Endothelial cell of umbilical vein (primary cell): Measurements from ENCODE around the gene ZNF263. TPM values are rescaled to one million over a fixed set of nuclear protein-coding genes. Genes with fewer than 3 reads are reported as not detected.

Experiments
- BruUV-seq: library from RNA; stranded (reverse); fragments of 400-500 nt; replicated peaks from 2 replicates; lab custom pipeline; 2021; lab: Mats Ljungman, UMichigan
- CTCF ChIA-PET: fragments of 300-600, 350-600 bp; sonication (Branson Sonifier 250); formaldehyde crosslinking; loops from one replicate; lab custom pipeline; 2021; ENCODE audit warnings: antibody characterized with exemption, inconsistent platforms; lab: Charles Lee
- POLR2A ChIA-PET: fragments of 300-600, 350-600 bp; sonication (Branson Sonifier 250); formaldehyde crosslinking; loops from one replicate; lab custom pipeline; 2021; ENCODE audit warnings: antibody characterized with exemption, inconsistent platforms; lab: Charles Lee
- DNase-seq: peaks from one replicate; pipeline ENCODE4 v3.0.0-alpha.2; 2011; ENCODE audit warnings: low read depth, low spot score
- FAIRE-seq: peaks from 2 replicates; lab custom pipeline; 2011; peaks lifted over from hg19 to GRCh38; lab: Jason Lieb, UNC
- H2AFZ ChIP-seq: 2 replicates; pipeline ENCODE4 v1.6.0; 2012; ENCODE audit warnings: low read depth, low read length, control low read depth, inconsistent platforms
- H3K27ac ChIP-seq: 2 replicates; pipeline ENCODE4 v1.5.1; 2011; ENCODE audit warnings: low read depth, mild to moderate bottlenecking, control low read depth, low read length, moderate library complexity; ENCODE audit not compliant: insufficient read depth
- H3K27me3 ChIP-seq, 2 experiments: 2 replicates each; pipeline versions ENCODE4 v1.6.0 to v1.6.1; 2011; ENCODE audit warnings: low read length in 2 of 2, mixed read lengths in 1 of 2; ENCODE audit not compliant: control insufficient read depth in 2 of 2, insufficient read depth in 2 of 2
- H3K36me3 ChIP-seq, 2 experiments: 2 replicates in 1 of 2; 3 replicates in 1 of 2; pipeline ENCODE4 v1.5.1; 2011; ENCODE audit warnings: low read length in 2 of 2, mild to moderate bottlenecking in 1 of 2, moderate library complexity in 1 of 2; ENCODE audit not compliant: control insufficient read depth in 2 of 2, insufficient read depth in 2 of 2; ENCODE audit errors: extremely low read depth in 1 of 2
- H3K4me1 ChIP-seq: 3 replicates; pipeline ENCODE4 v1.5.1; 2011; ENCODE audit warnings: mild to moderate bottlenecking, low read length; ENCODE audit not compliant: control insufficient read depth, insufficient read depth; ENCODE audit errors: extremely low read depth
- H3K4me2 ChIP-seq: 2 replicates; pipeline ENCODE4 v1.6.1; 2011; ENCODE audit warnings: low read length, control low read depth, mixed read lengths; ENCODE audit not compliant: insufficient read depth
- H3K4me3 ChIP-seq, 3 experiments: fragments of 200-600 bp in 1 of 3; sonication (generic), shearing (Covaris generic) in 1 of 3; replicated peaks in 1 of 3; 2 replicates each; pipeline ENCODE4 v1.5.1; 2011 to 2016; ENCODE audit warnings: control low read depth in 3 of 3, low read length in 3 of 3, mild to moderate bottlenecking in 2 of 3, inconsistent platforms in 1 of 3, low read depth in 1 of 3, moderate library complexity in 1 of 3; ENCODE audit not compliant: insufficient read depth in 1 of 3
- H3K79me2 ChIP-seq: 2 replicates; pipeline ENCODE4 v1.6.0; 2012; ENCODE audit warnings: low read length, inconsistent platforms; ENCODE audit not compliant: control insufficient read depth, insufficient read depth
- H3K9ac ChIP-seq: replicated peaks from 2 replicates; pipeline ENCODE3; 2011; ENCODE audit warnings: low read length, control low read depth; ENCODE audit not compliant: insufficient read depth; ENCODE audit errors: extremely low read depth
- H3K9me1 ChIP-seq: replicated peaks from 3 replicates; pipeline ENCODE4 v1.6.0; 2011; ENCODE audit warnings: mild to moderate bottlenecking, low read length; ENCODE audit not compliant: control insufficient read depth, insufficient read depth; ENCODE audit errors: extremely low read depth
- H3K9me3 ChIP-seq: replicated peaks from 2 replicates; pipeline ENCODE4 v1.5.1; 2012; ENCODE audit warnings: low read length, inconsistent platforms; ENCODE audit not compliant: control insufficient read depth, insufficient read depth
- H4K20me1 ChIP-seq: replicated peaks from 2 replicates; pipeline ENCODE3; 2011; ENCODE audit warnings: mild to moderate bottlenecking, low read length; ENCODE audit not compliant: control insufficient read depth, insufficient read depth; ENCODE audit errors: extremely low read depth
- CTCF ChIP-seq, 2 donors: IDR thresholded peaks; 1 replicate in 1 of 2; 2 replicates in 1 of 2; pipeline ENCODE4 v1.5.1; 2011; ENCODE audit warnings: low read length in 2 of 2, mild to moderate bottlenecking in 2 of 2, moderate library complexity in 2 of 2, control low read depth in 1 of 2, inconsistent platforms in 1 of 2, low read depth in 1 of 2; ENCODE audit not compliant: insufficient read depth in 1 of 2; ENCODE audit errors: extremely low read depth in 1 of 2
- EZH2 ChIP-seq: IDR thresholded peaks from 2 replicates; pipeline ENCODE4 v1.6.1; 2012; ENCODE audit warnings: borderline replicate concordance, low read depth, mild to moderate bottlenecking, moderate library complexity, low read length, inconsistent platforms; ENCODE audit not compliant: severe bottlenecking
- FOS ChIP-seq: IDR thresholded peaks from 2 replicates; pipeline ENCODE4 v1.6.1; 2011; ENCODE audit warnings: mild to moderate bottlenecking, low read length, moderate library complexity, borderline replicate concordance; ENCODE audit not compliant: insufficient read depth
- GATA2 ChIP-seq: IDR thresholded peaks from 2 replicates; pipeline ENCODE4 v1.7.0; 2011; ENCODE audit warnings: low read depth, mild to moderate bottlenecking, moderate library complexity, mixed read lengths, low read length; ENCODE audit not compliant: insufficient read length, insufficient read depth
- JUN ChIP-seq: IDR thresholded peaks from 2 replicates; pipeline ENCODE4 v1.6.1; 2011; ENCODE audit warnings: borderline replicate concordance, low read depth; ENCODE audit not compliant: insufficient read length, insufficient read depth
- MYC ChIP-seq: IDR thresholded peaks from one replicate; pipeline ENCODE4 v1.6.1; 2011; ENCODE audit warnings: mild to moderate bottlenecking, low read depth, low read length
- POLR2A ChIP-seq: IDR thresholded peaks from 2 replicates; pipeline ENCODE4 v1.6.1; 2012; ENCODE audit warnings: low read depth, mild to moderate bottlenecking, control low read depth, low read length
- POLR2AphosphoS5 ChIP-seq: IDR thresholded peaks from 2 replicates; pipeline ENCODE4 v1.6.1; 2012; ENCODE audit warnings: low read depth, mild to moderate bottlenecking, control low read depth, low read length, moderate library complexity; ENCODE audit not compliant: insufficient read depth
- dilution Hi-C: fragments of 300-500 bp; cut with MboI; formaldehyde crosslinking; loops from one replicate; pipeline ENCODE4 v1.15.0; 2019; ENCODE audit warnings: low sequenced_read_pairs; ENCODE audit not compliant: extremely low pct_ligation_motif_present
- intact Hi-C: fragments of 100-400 bp; cut with micrococcal nuclease; formaldehyde crosslinking; loops from one replicate; pipeline ENCODE4 v1.10.0; 2022
- polyA plus RNA-seq, 4 experiments: library from polyadenylated mRNA; depleted of rRNA in 3 of 4; stranded (reverse) in 3 of 4; unstranded in 1 of 4; fragments of >200 nt; gene quantifications; 2 replicates each; pipeline versions ENCODE4 v1.2.1 to v1.2.3, GENCODE V29; 2011 to 2012; ENCODE audit warnings: missing spikeins in 1 of 4
- total RNA-seq: library from RNA; stranded (reverse); gene quantifications from 2 replicates; pipeline ENCODE4 v1.2.3, GENCODE V29; 2021
- TF ChIP-seq, protein P1 (sequence below): IDR thresholded peaks from 2 replicates; pipeline ENCODE4 v1.6.1; 2011; ENCODE audit not compliant: insufficient read depth, insufficient read length

ZNF263 gene
- total and polyA plus RNA-seq, 2 donors (not counting 3 experiments of a cell fraction or from before 2014, with no cell fraction given), result 10.9 to 20.8 TPM

GRCh38 chr16:3327514-3327913 is 44.2 kb downstream of the ZNF263 start:
- intact Hi-C loops (no loop called here), dilution Hi-C loops (no loop called here)
- H3K79me2 ChIP-seq, result no peaks in the 10 kb centered on the region
- no peaks in the 10 kb centered on the region for H3K9me3 ChIP-seq
- ChIA-PET POLR2A (no interaction called here), CTCF (no interaction called here)
- H2AFZ ChIP-seq, result no peak overlapping the region
- H3K4me1 ChIP-seq, result no peaks in the 10 kb centered on the region
- DNase-seq (no peak), FAIRE-seq (no peak)
- BruUV-seq, result no TSS peak
- H3K4me2 ChIP-seq, result no peak overlapping the region
- H3K9me1 ChIP-seq, result no peaks in the 10 kb centered on the region
- peaks cover 0 to 7% of the 10 kb centered on the region in 2 experiments for H3K27me3 ChIP-seq
- H3K27ac ChIP-seq, result no peak overlapping the region
- no peaks in the 10 kb centered on the region for H4K20me1 ChIP-seq
- TF ChIP-seq POLR2A, result no peak
- no peak for TF ChIP-seq POLR2AphosphoS5
- TF ChIP-seq, protein P1, sequence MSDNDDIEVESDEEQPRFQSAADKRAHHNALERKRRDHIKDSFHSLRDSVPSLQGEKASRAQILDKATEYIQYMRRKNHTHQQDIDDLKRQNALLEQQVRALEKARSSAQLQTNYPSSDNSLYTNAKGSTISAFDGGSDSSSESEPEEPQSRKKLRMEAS, result no peak
- TF ChIP-seq FOS, result no peak
- TF ChIP-seq CTCF (IDR thresholded peaks at IDR 0.05; ENCODE audit: extremely low read depth in 1 of 2, insufficient read depth in 1 of 2, low read depth in 1 of 2, low read length in 2 of 2), result no peak
- TF ChIP-seq GATA2, result no peak
- H3K9ac ChIP-seq, result no peak overlapping the region
- no peaks in the 10 kb centered on the region for H3K36me3 ChIP-seq
- H3K4me3 ChIP-seq, result no peak overlapping the region

- no TSS peak for BruUV-seq
- no peak overlapping the region for H3K4me3 ChIP-seq
- no peaks in the 10 kb centered on the region for H3K79me2 ChIP-seq
- ChIA-PET POLR2A (no interaction called here), CTCF (no interaction called here)
- no peaks in the 10 kb centered on the region for H3K9me1 ChIP-seq
- no peak overlapping the region for H2AFZ ChIP-seq
- H3K36me3 ChIP-seq, result no peaks in the 10 kb centered on the region
- DNase-seq (no peak), FAIRE-seq (no peak)
- H3K9me3 ChIP-seq, result no peaks in the 10 kb centered on the region
- TF ChIP-seq, protein P1, result no peak
- no peak for TF ChIP-seq EZH2
- no peak for TF ChIP-seq MYC
- TF ChIP-seq POLR2AphosphoS5, result no peak
- no peak for TF ChIP-seq CTCF (IDR thresholded peaks at IDR 0.05; ENCODE audit: extremely low read depth in 1 of 2, insufficient read depth in 1 of 2, low read depth in 1 of 2, low read length in 2 of 2)
- no peak for TF ChIP-seq JUN
- H3K4me1 ChIP-seq, result no peaks in the 10 kb centered on the region
- intact Hi-C loops (no loop called here), dilution Hi-C loops (no loop called here)
- H3K9ac ChIP-seq, result no peak overlapping the region
- H3K4me2 ChIP-seq, result no peak overlapping the region
- peaks cover 0 to 7% of the 10 kb centered on the region in 2 experiments for H3K27me3 ChIP-seq
- H4K20me1 ChIP-seq, result no peaks in the 10 kb centered on the region
- H3K27ac ChIP-seq, result no peak overlapping the region
These were observed 44.8 kb downstream of the ZNF263 start for GRCh38 chr16:3328104-3328503.
